ENCODE measurements around the gene GNA15. TPM values are rescaled to one million over a fixed set of nuclear protein-coding genes. Genes with fewer than 3 reads are reported as not detected.

GNA15 gene
- total and polyA plus RNA-seq, 2 donors (not counting 1 experiment from before 2014, with no cell fraction given), result not detected

- H3K36me3 ChIP-seq (ENCODE audit: control insufficient read depth, insufficient read depth, low read length), result peaks cover 17% of the 10 kb centered on the region
- H3K4me2 ChIP-seq (ENCODE audit: extremely low read depth, insufficient read depth, low read length), result no peak overlapping the region
- no peak overlapping the region for H3K27ac ChIP-seq (ENCODE audit: insufficient read depth, low read length)
- no peak overlapping the region for H3K4me3 ChIP-seq (replicated peaks in 1 of 4; ENCODE audit: control extremely low read depth in 1 of 4, insufficient read depth in 1 of 4, low read depth in 3 of 4, low read length in 4 of 4)
- H2AFZ ChIP-seq (ENCODE audit: low read length), result no peak overlapping the region
- H3K27me3 ChIP-seq (ENCODE audit: control insufficient read depth, insufficient read depth, low read length), result no peaks in the 10 kb centered on the region
- peaks cover 39% of the 10 kb centered on the region for H3K79me2 ChIP-seq (ENCODE audit: control insufficient read depth, insufficient read depth, low read length)
- no peak for TF ChIP-seq EZH2 (IDR thresholded peaks at IDR 0.05; ENCODE audit: low read length, missing control alignments)
- TF ChIP-seq, protein P1, sequence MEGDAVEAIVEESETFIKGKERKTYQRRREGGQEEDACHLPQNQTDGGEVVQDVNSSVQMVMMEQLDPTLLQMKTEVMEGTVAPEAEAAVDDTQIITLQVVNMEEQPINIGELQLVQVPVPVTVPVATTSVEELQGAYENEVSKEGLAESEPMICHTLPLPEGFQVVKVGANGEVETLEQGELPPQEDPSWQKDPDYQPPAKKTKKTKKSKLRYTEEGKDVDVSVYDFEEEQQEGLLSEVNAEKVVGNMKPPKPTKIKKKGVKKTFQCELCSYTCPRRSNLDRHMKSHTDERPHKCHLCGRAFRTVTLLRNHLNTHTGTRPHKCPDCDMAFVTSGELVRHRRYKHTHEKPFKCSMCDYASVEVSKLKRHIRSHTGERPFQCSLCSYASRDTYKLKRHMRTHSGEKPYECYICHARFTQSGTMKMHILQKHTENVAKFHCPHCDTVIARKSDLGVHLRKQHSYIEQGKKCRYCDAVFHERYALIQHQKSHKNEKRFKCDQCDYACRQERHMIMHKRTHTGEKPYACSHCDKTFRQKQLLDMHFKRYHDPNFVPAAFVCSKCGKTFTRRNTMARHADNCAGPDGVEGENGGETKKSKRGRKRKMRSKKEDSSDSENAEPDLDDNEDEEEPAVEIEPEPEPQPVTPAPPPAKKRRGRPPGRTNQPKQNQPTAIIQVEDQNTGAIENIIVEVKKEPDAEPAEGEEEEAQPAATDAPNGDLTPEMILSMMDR (conservative IDR thresholded peaks at IDR 0.05 in 1 of 2, IDR thresholded peaks at IDR 0.05 in 1 of 2; ENCODE audit: low read depth in 1 of 2, low read length in 2 of 2), result no peak
- no peaks in the 10 kb centered on the region for H4K20me1 ChIP-seq (ENCODE audit: control insufficient read depth, extremely low read depth, insufficient read depth, low read length)
- no peaks in the 10 kb centered on the region for H3K9me3 ChIP-seq (ENCODE audit: control insufficient read depth, insufficient read depth, low read depth, low read length)
- DNase-seq (ENCODE audit: low read depth in 2 of 2), result no peak
- no peak overlapping the region for H3K9ac ChIP-seq (ENCODE audit: insufficient read depth, low read length)
- no peaks in the 10 kb centered on the region for H3K4me1 ChIP-seq (ENCODE audit: control insufficient read depth, extremely low read depth, insufficient read depth, low read length)
Observed at GRCh38 chr19:3192684-3193083, 56.9 kb downstream of the GNA15 start.

GRCh38 chr19:3193256-3194105 lies 57.6 kb downstream of the GNA15 start:
- Histone ChIP-seq H3K27me3 (ENCODE audit: control insufficient read depth, insufficient read depth, low read length) (no peaks in the 10 kb centered on the region), H3K79me2 (ENCODE audit: control insufficient read depth, insufficient read depth, low read length) (peaks cover 31% of the 10 kb centered on the region), H3K27ac (ENCODE audit: insufficient read depth, low read length) (no peak overlapping the region), H3K4me1 (ENCODE audit: control insufficient read depth, extremely low read depth, insufficient read depth, low read length) (no peaks in the 10 kb centered on the region), H3K9ac (ENCODE audit: insufficient read depth, low read length) (no peak overlapping the region), H3K4me2 (ENCODE audit: extremely low read depth, insufficient read depth, low read length) (no peak overlapping the region), H3K36me3 (ENCODE audit: control insufficient read depth, insufficient read depth, low read length) (peaks cover 17% of the 10 kb centered on the region), H4K20me1 (ENCODE audit: control insufficient read depth, extremely low read depth, insufficient read depth, low read length) (no peaks in the 10 kb centered on the region), H2AFZ (ENCODE audit: low read length) (no peak overlapping the region), H3K4me3 (replicated peaks in 1 of 4; ENCODE audit: control extremely low read depth in 1 of 4, insufficient read depth in 1 of 4, low read depth in 3 of 4, low read length in 4 of 4) (no peak overlapping the region), H3K9me3 (ENCODE audit: control insufficient read depth, insufficient read depth, low read depth, low read length) (no peaks in the 10 kb centered on the region)
- no peak for DNase-seq (ENCODE audit: low read depth in 2 of 2)
- TF ChIP-seq, protein P1 (conservative IDR thresholded peaks at IDR 0.05 in 1 of 2, IDR thresholded peaks at IDR 0.05 in 1 of 2; ENCODE audit: low read depth in 1 of 2, low read length in 2 of 2), result no peak
- no peak for TF ChIP-seq EZH2 (IDR thresholded peaks at IDR 0.05; ENCODE audit: low read length, missing control alignments)

DNA sequence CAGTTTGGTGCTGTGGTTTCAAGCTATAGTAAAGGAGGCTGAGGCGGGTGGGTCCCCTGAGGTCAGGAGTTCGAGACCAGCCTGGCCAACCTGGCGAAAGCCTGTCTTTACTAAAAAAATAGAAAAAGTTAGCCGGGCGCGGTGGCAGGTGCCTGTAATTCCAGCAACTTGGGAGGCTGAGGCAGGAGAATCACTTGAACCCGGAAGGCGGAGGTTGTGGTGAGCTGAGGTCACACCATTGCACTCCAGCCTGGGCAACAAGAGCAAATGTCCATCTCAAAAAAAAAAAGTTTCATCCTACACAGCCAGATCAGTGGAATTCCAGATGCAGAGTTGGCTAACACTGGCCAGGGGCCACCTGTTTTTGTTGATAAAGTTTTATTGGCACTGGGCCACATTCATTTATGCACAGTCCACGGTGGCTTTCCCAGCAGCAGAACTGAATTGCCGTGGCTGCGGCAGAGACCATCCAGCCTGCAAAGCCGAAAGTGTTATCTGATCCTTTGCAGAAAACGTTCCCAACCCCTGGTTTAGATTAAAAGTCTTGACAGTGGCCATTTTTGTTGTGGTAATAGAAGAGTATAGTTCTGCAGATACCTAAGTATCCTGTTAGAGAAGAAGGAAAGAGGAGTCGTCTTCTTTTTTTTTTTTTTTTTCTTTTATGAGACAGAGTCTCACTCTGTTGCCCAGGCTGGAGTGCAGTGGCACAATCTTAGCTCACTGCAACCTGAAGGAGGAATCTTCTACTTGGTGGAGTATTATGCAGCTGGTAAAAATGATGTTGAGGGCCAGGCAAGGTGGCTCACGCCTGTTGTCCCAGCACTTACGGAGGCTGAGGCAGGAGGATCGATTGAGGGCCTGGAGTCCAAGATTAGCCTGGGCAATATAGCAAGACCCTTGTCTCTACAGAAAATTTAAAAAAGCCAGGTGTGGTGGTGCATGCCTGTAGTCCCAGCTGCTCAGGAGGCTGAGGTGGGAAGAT lies 58.6 kb downstream of the GNA15 start:
- Histone ChIP-seq H2AFZ (ENCODE audit: low read length) (no peak overlapping the region), H3K4me2 (ENCODE audit: extremely low read depth, insufficient read depth, low read length) (no peak overlapping the region), H3K4me3 (replicated peaks in 1 of 4; ENCODE audit: control extremely low read depth in 1 of 4, insufficient read depth in 1 of 4, low read depth in 3 of 4, low read length in 4 of 4) (no peak overlapping the region), H3K27me3 (ENCODE audit: control insufficient read depth, insufficient read depth, low read length) (no peaks in the 10 kb centered on the region), H3K27ac (ENCODE audit: insufficient read depth, low read length) (no peak overlapping the region), H3K4me1 (ENCODE audit: control insufficient read depth, extremely low read depth, insufficient read depth, low read length) (no peaks in the 10 kb centered on the region), H3K36me3 (ENCODE audit: control insufficient read depth, insufficient read depth, low read length) (peaks cover 12% of the 10 kb centered on the region), H3K9me3 (ENCODE audit: control insufficient read depth, insufficient read depth, low read depth, low read length) (no peaks in the 10 kb centered on the region), H3K9ac (ENCODE audit: insufficient read depth, low read length) (no peak overlapping the region), H4K20me1 (ENCODE audit: control insufficient read depth, extremely low read depth, insufficient read depth, low read length) (no peaks in the 10 kb centered on the region), H3K79me2 (ENCODE audit: control insufficient read depth, insufficient read depth, low read length) (peaks cover 22% of the 10 kb centered on the region)
- DNase-seq (ENCODE audit: low read depth in 2 of 2), result no peak
- TF ChIP-seq, protein P1 (conservative IDR thresholded peaks at IDR 0.05 in 1 of 2, IDR thresholded peaks at IDR 0.05 in 1 of 2; ENCODE audit: low read depth in 1 of 2, low read length in 2 of 2), result no peak
- no peak for TF ChIP-seq EZH2 (IDR thresholded peaks at IDR 0.05; ENCODE audit: low read length, missing control alignments)
